Activated naive CD4-positive, alpha-beta T cell treated with anti-CD3 and anti-CD28 coated beads for 36 hours (primary cell): Measurements from ENCODE around the gene IFNA4. TPM values are rescaled to one million over a fixed set of nuclear protein-coding genes. Genes with fewer than 3 reads are reported as not detected.
"Not testable (repeated sequence)": the region's sequence is repeated elsewhere in the genome, so short reads cannot be mapped to it uniquely, and the experiment has no call there.

ENCODE experiments used
- CTCF ChIA-PET: fragments of 350-600 bp; sonication (Branson Sonifier 250); formaldehyde crosslinking; loops from one replicate; lab custom pipeline; 2021; ENCODE audit warnings: antibody characterized with exemption; lab: Charles Lee
- DNase-seq: peaks from one replicate; pipeline ENCODE4 v3.0.0-alpha.2; 2020
- H3K27ac Mint-ChIP-seq: one replicate; pipeline ENCODE4 v1.8.0; 2021; ENCODE audit warnings: mild to moderate bottlenecking, mixed read lengths
- H3K27me3 Mint-ChIP-seq: one replicate; pipeline ENCODE4 v1.8.0; 2021; ENCODE audit warnings: low read depth, mixed read lengths
- H3K36me3 Mint-ChIP-seq: one replicate; pipeline ENCODE4 v1.8.0; 2021; ENCODE audit warnings: low read depth, mixed read lengths
- H3K4me1 Mint-ChIP-seq: one replicate; pipeline ENCODE4 v1.8.0; 2021; ENCODE audit warnings: low read depth, mixed read lengths
- H3K4me3 Mint-ChIP-seq: one replicate; pipeline ENCODE4 v1.8.0; 2021; ENCODE audit warnings: mild to moderate bottlenecking, moderate library complexity, mixed read lengths
- H3K9me3 Mint-ChIP-seq: one replicate; pipeline ENCODE4 v1.8.0; 2021; ENCODE audit warnings: mixed read lengths
- intact Hi-C: fragments of 100-400 bp; cut with micrococcal nuclease; formaldehyde crosslinking; loops from one replicate; pipeline ENCODE4 v1.15.1; 2023
- total RNA-seq, 2 experiments: library from RNA; stranded (reverse); gene quantifications; one replicate each; pipeline ENCODE4 v1.2.3, GENCODE V29; 2021

IFNA4 gene
- total RNA-seq, result not detected

GRCh38 chr9:21187487-21187886 is at the start of gene IFNA4:
IFNA4 (minus strand) TSS chr9:21187587; CDS start chr9:21187531, 56 bp downstream.
- DNase-seq, H3K4me3 Mint-ChIP-seq, H3K27me3 Mint-ChIP-seq, H3K36me3 Mint-ChIP-seq, H3K9me3 Mint-ChIP-seq, H3K4me1 Mint-ChIP-seq, CTCF ChIA-PET, H3K27ac Mint-ChIP-seq, intact Hi-C loops: not testable (repeated sequence)

DNA sequence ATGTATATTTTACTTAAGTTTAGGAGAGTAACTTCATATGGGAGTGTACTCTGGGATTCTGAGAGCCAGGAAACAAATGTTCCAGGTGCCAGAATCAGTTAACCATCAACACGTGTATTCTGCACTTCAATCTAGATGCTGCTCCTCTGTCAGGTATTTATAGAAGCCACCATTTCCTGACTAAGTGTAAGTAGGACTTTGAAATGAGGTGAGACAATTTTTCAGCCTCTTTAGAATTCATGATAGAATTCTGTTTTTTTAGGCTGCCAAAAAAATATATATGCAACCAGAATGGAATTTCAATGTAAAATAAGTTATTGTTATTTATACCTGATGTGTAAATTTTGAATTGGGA is 49.0 kb upstream of the IFNA4 start:
- intact Hi-C loops, result loop anchor here (1.0 to 5.0 kb wide), 4 partner anchors 81 to 553 kb away; no protein-coding TSS in a partner anchor
- not testable (repeated sequence) for H3K27me3 Mint-ChIP-seq, H3K36me3 Mint-ChIP-seq, H3K9me3 Mint-ChIP-seq, H3K4me1 Mint-ChIP-seq, H3K4me3 Mint-ChIP-seq, DNase-seq, H3K27ac Mint-ChIP-seq
- CTCF ChIA-PET, result interaction anchor here (0.8 to 2.4 kb wide), 18 partner anchors 13 to 231 kb away, joined by 3 to 10 read pairs (median 5); partner anchors contain the start of gene IFNA8

DNA sequence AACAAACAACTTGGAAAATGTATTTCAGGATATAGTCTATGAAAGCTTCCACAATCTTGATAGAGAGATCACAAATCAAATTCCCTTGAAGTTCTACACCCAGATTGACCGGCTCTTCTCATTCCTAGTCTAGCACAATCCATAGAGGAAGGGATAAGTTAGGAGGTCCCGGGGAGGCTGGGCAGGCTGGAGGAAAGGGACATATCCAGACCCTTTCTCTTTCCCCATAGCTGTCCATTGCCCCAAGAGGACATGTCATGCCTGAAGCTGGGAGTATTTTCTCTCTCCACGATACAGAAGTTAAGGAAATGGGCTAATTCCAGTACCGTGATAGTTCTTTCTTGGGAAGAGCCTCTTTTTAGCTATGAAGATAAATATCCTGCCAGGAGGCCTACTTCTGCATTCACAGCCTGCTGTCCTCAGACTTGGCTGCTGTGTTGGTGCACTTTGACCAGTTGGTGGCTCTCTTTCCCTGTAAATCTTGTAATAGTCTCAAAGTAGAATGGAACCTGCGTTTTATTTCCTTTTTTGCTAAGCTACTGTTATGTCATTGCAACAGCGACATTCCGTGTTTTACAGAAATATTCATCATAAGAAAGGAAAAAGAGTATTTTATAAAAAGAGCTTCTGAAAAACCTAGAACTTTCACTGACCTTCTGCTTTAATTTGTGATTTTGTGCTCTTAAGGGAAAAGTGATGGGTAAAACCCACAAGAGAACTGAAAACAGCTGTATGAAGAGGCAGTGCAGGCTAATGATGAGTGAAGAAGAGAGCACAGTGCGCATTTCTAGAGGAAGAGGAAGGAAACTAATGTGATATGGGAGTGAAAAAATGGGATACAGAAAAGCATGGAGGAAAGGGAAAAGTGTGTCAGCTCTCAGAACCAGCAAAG is 48.3 kb upstream of the IFNA4 start:
- H3K4me3 Mint-ChIP-seq, result peak overlapping the region; percentile 6
- not testable (repeated sequence) for H3K27ac Mint-ChIP-seq, H3K4me1 Mint-ChIP-seq, H3K9me3 Mint-ChIP-seq, H3K36me3 Mint-ChIP-seq, H3K27me3 Mint-ChIP-seq
- intact Hi-C loops, result loop anchor here (1.0 to 5.0 kb wide), 4 partner anchors 82 to 554 kb away; no protein-coding TSS in a partner anchor
- CTCF ChIA-PET, result interaction anchor here (0.7 to 2.4 kb wide), 23 partner anchors 14 to 552 kb away, joined by 3 to 10 read pairs (median 5); partner anchors contain the start of gene IFNA8
- DNase-seq, result peak; percentile 46

- H3K27me3 Mint-ChIP-seq, result peaks cover 1% of the 10 kb centered on the region
- H3K36me3 Mint-ChIP-seq, result no peaks in the 10 kb centered on the region
- no peak for DNase-seq
- CTCF ChIA-PET, result interaction anchor here (0.9 to 1.9 kb wide), 6 partner anchors 22 to 554 kb away, joined by 3 to 8 read pairs (median 4); no protein-coding TSS in a partner anchor
- H3K9me3 Mint-ChIP-seq, result no peaks in the 10 kb centered on the region
- intact Hi-C loops, result no loop called here
- H3K4me1 Mint-ChIP-seq, result peaks cover 8% of the 10 kb centered on the region
- no peak overlapping the region for H3K27ac Mint-ChIP-seq
- no peak overlapping the region for H3K4me3 Mint-ChIP-seq
Observed at GRCh38 chr9:21234153-21234687, 46.8 kb upstream of the IFNA4 start.

DNA sequence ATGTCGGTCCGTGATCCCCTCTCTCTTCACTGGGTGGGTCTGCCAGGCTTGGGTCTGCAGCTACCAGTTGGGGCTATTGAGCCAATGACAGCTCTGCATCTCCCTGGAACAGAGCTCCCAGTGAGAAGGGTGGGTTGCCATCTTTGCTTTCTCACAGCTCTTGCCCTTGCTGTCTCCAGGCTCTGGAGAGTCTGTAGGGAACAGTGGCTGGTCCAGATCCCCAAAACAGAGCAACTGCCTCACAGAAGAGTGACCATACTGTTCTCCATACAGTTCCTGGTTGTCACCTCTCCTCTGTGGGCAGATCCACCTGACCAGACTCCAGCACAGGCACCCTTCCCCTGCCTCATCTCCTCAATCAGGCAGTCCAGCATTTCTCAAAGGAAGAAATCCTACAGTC is 45.9 kb upstream of the IFNA4 start:
- CTCF ChIA-PET, result interaction anchor here (1.1 to 1.4 kb wide), 2 partner anchors 21 to 38 kb away, joined by 3 read pairs; no protein-coding TSS in a partner anchor
- no peaks in the 10 kb centered on the region for H3K9me3 Mint-ChIP-seq
- H3K4me1 Mint-ChIP-seq, result peaks cover 8% of the 10 kb centered on the region
- intact Hi-C loops, result no loop called here
- no peak overlapping the region for H3K4me3 Mint-ChIP-seq
- H3K27ac Mint-ChIP-seq, result no peak overlapping the region
- no peaks in the 10 kb centered on the region for H3K27me3 Mint-ChIP-seq
- H3K36me3 Mint-ChIP-seq, result no peaks in the 10 kb centered on the region
- DNase-seq, result no peak

DNA sequence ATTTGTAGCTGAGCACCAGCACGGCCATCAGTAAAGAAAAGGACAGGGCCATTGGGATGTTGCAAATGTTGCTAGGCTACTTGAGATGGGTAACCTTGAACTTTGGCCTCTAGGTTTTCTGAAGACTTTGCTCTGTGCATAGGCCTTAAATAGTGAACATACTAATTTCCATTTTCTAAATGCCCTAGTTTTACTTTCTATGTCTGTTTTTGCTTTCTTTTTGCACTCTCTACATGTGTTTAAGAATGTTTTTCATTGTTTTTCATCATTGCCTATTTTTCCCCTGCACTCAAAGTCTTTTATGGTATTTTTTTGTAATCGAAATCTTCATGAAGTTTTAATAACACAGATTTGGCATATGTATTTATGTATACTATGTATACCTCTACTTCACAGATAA is 40.7 kb upstream of the IFNA4 start, which contains the start of gene IFNA17:
IFNA17 (minus strand) TSS at position 101 of the 400 bp plus-strand sequence; CDS start at position 52, 49 bp downstream.
- CTCF ChIA-PET, result interaction anchor here (1.2 to 1.3 kb wide), 2 partner anchors 25 to 33 kb away, joined by 3 read pairs; no protein-coding TSS in a partner anchor
- no peak for DNase-seq
- H3K4me1 Mint-ChIP-seq, result no peaks in the 10 kb centered on the region
- no peaks in the 10 kb centered on the region for H3K9me3 Mint-ChIP-seq
- H3K36me3 Mint-ChIP-seq, result no peaks in the 10 kb centered on the region
- H3K27me3 Mint-ChIP-seq, result peaks cover 2% of the 10 kb centered on the region
- H3K27ac Mint-ChIP-seq, result no peak within 1 kb of the TSS
- intact Hi-C loops, result no loop called here
- H3K4me3 Mint-ChIP-seq, result no peak within 1 kb of the TSS

DNA sequence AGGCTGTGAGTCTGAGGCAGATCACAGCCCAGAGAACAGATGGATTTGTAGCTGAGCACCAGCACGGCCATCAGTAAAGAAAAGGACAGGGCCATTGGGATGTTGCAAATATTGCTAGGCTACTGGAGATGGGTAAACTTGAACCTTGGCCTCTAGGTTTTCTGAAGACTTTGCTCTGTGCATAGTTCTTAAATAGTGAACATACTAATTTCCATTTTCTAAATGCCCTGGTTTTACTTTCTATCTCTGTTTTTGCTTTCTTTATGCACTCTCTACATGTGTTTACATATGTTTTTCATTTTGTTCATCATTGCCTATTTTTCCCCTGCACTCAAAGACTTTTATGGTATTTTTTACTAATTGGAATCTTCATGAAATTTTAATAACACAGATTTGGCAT is 29.8 kb upstream of the IFNA4 start, which contains the start of gene IFNA16:
IFNA16 (minus strand) TSS at position 101 of the 400 bp plus-strand sequence; CDS start at position 95, 6 bp downstream.
- H3K36me3 Mint-ChIP-seq, H3K4me1 Mint-ChIP-seq, H3K27ac Mint-ChIP-seq, H3K9me3 Mint-ChIP-seq, H3K4me3 Mint-ChIP-seq, intact Hi-C loops, DNase-seq: not testable (repeated sequence)
- CTCF ChIA-PET, result interaction anchor here (0.9 to 1.3 kb wide), 2 partner anchors 19 to 217 kb away, joined by 3 to 7 read pairs; no protein-coding TSS in a partner anchor
- H3K27me3 Mint-ChIP-seq, result peaks cover 28% of the 10 kb centered on the region

GRCh38 chr9:21213411-21214326 is 26.3 kb upstream of the IFNA4 start:
- Mint-ChIP-seq H3K27me3 (peaks cover 14% of the 10 kb centered on the region), H3K4me3 (peak overlapping the region; percentile 19)
- DNase-seq, H3K36me3 Mint-ChIP-seq, H3K27ac Mint-ChIP-seq, H3K4me1 Mint-ChIP-seq, H3K9me3 Mint-ChIP-seq: not testable (repeated sequence)
- CTCF ChIA-PET, result interaction anchor here (1.0 to 2.1 kb wide), 7 partner anchors 17 to 242 kb away, joined by 3 to 11 read pairs (median 5); no protein-coding TSS in a partner anchor
- intact Hi-C loops, result loop anchor here (1.0 to 5.0 kb wide), 4 partner anchors 18 to 589 kb away; partner anchors contain the start of gene MTAP

- not testable (repeated sequence) for H3K27ac Mint-ChIP-seq, H3K27me3 Mint-ChIP-seq, DNase-seq, H3K9me3 Mint-ChIP-seq, H3K36me3 Mint-ChIP-seq, H3K4me3 Mint-ChIP-seq, H3K4me1 Mint-ChIP-seq
- intact Hi-C loops, result loop anchor here (5.0 kb wide), 2 partner anchors 185 to 590 kb away; partner anchors contain the start of gene MTAP
- CTCF ChIA-PET, result interaction anchor here (1.1 to 2.1 kb wide), 5 partner anchors 15 to 243 kb away, joined by 3 to 11 read pairs (median 9); no protein-coding TSS in a partner anchor
Observed at GRCh38 chr9:21212160-21212559, 24.8 kb upstream of the IFNA4 start.

DNA sequence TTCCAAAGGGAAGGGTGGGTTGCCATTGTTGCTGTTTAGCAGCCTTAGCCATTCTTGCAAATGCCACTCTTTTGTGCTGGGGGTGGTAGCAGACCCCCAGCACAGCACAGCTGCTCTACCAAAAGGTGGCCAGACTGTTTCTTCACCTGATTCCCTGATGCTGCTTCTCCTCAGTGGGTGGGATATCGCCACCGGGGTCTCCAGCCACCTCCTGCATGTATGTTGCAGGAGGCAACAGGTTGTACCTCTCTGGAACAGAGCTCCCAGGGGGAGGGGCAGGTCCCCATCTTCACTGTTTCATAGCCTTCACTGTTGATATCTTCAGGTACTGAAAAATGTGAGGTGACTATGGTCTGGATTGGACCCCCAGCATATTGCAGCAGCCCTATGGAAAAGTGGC is 23.4 kb upstream of the IFNA4 start:
- H3K4me3 Mint-ChIP-seq, DNase-seq, H3K36me3 Mint-ChIP-seq, H3K9me3 Mint-ChIP-seq, H3K27ac Mint-ChIP-seq, H3K27me3 Mint-ChIP-seq, H3K4me1 Mint-ChIP-seq: not testable (repeated sequence)
- CTCF ChIA-PET, result interaction anchor here (1.2 to 2.0 kb wide), 2 partner anchors 16 kb away, joined by 5 to 9 read pairs; no protein-coding TSS in a partner anchor
- intact Hi-C loops, result loop anchor here (5.0 kb wide), 2 partner anchors 187 to 592 kb away; partner anchors contain the start of gene MTAP

- no peak for DNase-seq
- no peaks in the 10 kb centered on the region for H3K9me3 Mint-ChIP-seq
- peaks cover 7% of the 10 kb centered on the region for H3K4me1 Mint-ChIP-seq
- H3K36me3 Mint-ChIP-seq, result no peaks in the 10 kb centered on the region
- H3K27me3 Mint-ChIP-seq, result peaks cover 5% of the 10 kb centered on the region
- no peak overlapping the region for H3K4me3 Mint-ChIP-seq
- no peak overlapping the region for H3K27ac Mint-ChIP-seq
- CTCF ChIA-PET, result interaction anchor here (1.2 kb wide), 1 partner anchor 15 kb away, joined by 5 read pairs; no protein-coding TSS in a partner anchor
- intact Hi-C loops, result loop anchor here (5.0 kb wide), 2 partner anchors 187 to 592 kb away; partner anchors contain the start of gene MTAP
Observed at GRCh38 chr9:21210311-21210710, 22.9 kb upstream of the IFNA4 start.
